ENCODE measurements around the gene PAPPA2. TPM values are rescaled to one million over a fixed set of nuclear protein-coding genes. Genes with fewer than 3 reads are reported as not detected.

PAPPA2 gene
- total and polyA plus RNA-seq, 12 donors, result 0.03 to 0.87 (median 0.10) TPM; not detected in 1

DNA sequence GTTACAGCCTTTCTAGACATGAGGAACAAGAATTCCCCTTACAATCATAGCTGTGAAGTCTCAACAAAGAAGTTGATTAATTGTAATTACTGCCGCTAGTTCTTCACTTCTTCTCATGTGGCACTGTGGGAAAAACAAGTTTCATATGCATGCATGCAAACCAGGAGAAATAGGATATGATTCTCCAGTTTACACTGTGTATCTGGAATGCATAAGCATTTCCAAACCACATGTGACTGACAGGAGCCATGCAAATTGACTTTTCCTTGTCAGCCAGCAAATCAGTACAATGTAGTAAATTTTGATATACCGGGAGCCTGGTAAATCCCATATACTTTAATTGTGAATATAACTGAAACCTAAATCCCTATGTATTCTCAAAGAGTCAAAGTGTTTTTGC, 279.3 kb downstream of the PAPPA2 start:
- no peak overlapping the region for H3K27ac ChIP-seq
- H3K36me3 ChIP-seq (replicated peaks in 1 of 2), result no peaks in the 10 kb centered on the region
- TF ChIP-seq, protein P1, sequence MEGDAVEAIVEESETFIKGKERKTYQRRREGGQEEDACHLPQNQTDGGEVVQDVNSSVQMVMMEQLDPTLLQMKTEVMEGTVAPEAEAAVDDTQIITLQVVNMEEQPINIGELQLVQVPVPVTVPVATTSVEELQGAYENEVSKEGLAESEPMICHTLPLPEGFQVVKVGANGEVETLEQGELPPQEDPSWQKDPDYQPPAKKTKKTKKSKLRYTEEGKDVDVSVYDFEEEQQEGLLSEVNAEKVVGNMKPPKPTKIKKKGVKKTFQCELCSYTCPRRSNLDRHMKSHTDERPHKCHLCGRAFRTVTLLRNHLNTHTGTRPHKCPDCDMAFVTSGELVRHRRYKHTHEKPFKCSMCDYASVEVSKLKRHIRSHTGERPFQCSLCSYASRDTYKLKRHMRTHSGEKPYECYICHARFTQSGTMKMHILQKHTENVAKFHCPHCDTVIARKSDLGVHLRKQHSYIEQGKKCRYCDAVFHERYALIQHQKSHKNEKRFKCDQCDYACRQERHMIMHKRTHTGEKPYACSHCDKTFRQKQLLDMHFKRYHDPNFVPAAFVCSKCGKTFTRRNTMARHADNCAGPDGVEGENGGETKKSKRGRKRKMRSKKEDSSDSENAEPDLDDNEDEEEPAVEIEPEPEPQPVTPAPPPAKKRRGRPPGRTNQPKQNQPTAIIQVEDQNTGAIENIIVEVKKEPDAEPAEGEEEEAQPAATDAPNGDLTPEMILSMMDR (IDR thresholded peaks at IDR 0.05), result no peak
- no peak for TF ChIP-seq POLR2A (IDR thresholded peaks at IDR 0.05)
- WGBS, 4 donors, result 71 to 80% (median 75%) methylated on average over 2 of the region's 2 CpGs
- H3K27me3 ChIP-seq, result no peaks in the 10 kb centered on the region
- no peaks in the 10 kb centered on the region for H3K4me1 ChIP-seq (replicated peaks in 1 of 2)
- no peak overlapping the region for H3K4me3 ChIP-seq
- intact Hi-C loops (cut with DNase I), result no loop called here
- H3K9me3 ChIP-seq (replicated peaks in 1 of 3), result no peaks in the 10 kb centered on the region
- no peak for DNase-seq

DNA sequence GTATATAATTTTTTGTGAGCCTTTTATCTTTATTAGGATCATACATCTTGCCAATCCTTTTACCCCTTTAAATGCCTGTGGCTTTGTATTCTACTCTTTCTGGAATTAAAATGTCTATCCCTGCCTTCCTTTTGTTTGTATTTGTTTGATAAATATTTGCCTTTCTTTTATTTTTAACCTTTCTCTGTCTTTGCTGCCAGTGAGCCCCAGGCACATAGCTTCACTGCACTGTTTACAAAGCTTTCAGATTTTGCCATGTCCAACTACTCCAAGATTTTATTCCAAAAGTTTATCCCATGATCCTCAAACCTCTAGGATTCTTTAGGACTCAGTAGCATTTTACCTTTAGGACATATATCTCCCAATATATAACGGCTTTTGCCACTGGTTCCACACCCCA, 281.2 kb downstream of the PAPPA2 start:
- intact Hi-C loops (cut with DNase I), result no loop called here
- Histone ChIP-seq H3K27me3 (no peaks in the 10 kb centered on the region), H3K4me1 (replicated peaks in 1 of 2) (no peaks in the 10 kb centered on the region), H3K4me3 (no peak overlapping the region), H3K9me3 (replicated peaks in 1 of 3) (no peaks in the 10 kb centered on the region), H3K36me3 (replicated peaks in 1 of 2) (no peaks in the 10 kb centered on the region), H3K27ac (no peak overlapping the region)
- WGBS, 4 donors, result 68 to 85% (median 77%) methylated on average over 1 of the region's 1 CpG
- DNase-seq, result no peak
- TF ChIP-seq, protein P1 (IDR thresholded peaks at IDR 0.05), result no peak
- TF ChIP-seq POLR2A (IDR thresholded peaks at IDR 0.05), result no peak

DNA sequence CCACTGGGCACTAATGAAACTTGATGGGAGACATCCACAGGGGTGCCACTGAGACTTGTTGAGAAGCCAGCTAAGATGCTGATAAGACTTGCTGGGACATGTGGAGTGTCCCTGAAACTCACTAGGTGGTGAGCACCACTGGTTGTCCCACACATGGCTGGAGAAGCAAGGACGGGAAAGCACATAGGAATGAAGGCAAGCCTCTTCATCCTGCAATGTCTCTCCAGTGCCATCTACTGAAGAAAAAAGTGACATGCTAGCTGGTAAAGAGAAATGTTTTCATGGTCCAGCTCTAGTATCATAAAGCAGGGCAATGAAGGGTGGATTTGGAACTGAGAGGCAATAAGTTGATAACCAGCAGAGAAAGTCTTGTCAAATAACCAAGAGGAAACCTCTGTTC, 283.0 kb downstream of the PAPPA2 start:
- Histone ChIP-seq H3K27me3 (no peaks in the 10 kb centered on the region), H3K27ac (no peak overlapping the region), H3K4me1 (replicated peaks in 1 of 2) (no peaks in the 10 kb centered on the region), H3K4me3 (no peak overlapping the region), H3K9me3 (replicated peaks in 1 of 3) (no peaks in the 10 kb centered on the region), H3K36me3 (replicated peaks in 1 of 2) (no peaks in the 10 kb centered on the region)
- intact Hi-C loops (cut with DNase I), result no loop called here
- TF ChIP-seq POLR2A (IDR thresholded peaks at IDR 0.05), result no peak
- TF ChIP-seq, protein P1 (IDR thresholded peaks at IDR 0.05), result no peak
- no peak for DNase-seq
- 51 to 58% (median 53%) methylated on average over 1 of the region's 1 CpG for WGBS, 4 donors

DNA sequence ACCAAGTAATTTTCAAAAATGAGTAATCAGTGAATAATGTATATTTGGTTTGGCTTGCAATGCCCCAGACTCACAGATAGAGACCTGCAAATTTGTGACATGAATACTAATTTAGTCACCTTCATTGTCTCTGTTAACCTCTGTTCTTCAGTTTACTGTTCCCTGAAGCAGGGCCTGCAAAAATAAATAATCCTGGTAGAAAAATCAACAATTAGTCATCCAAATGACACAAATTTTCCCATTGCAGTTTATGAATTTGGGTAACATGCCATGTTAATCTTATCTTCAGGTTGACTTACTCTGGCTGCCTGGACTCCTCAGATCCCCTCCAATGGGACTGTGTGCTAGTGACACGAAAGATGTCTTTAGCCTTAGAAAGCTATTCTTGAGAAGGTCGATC, 289.5 kb downstream of the PAPPA2 start:
- no peak for TF ChIP-seq POLR2A (IDR thresholded peaks at IDR 0.05)
- TF ChIP-seq, protein P1 (IDR thresholded peaks at IDR 0.05), result no peak
- H3K4me3 ChIP-seq, result no peak overlapping the region
- no peaks in the 10 kb centered on the region for H3K27me3 ChIP-seq
- intact Hi-C loops (cut with DNase I), result no loop called here
- H3K4me1 ChIP-seq (replicated peaks in 1 of 2), result no peaks in the 10 kb centered on the region
- 69 to 79% (median 72%) methylated on average over 2 of the region's 2 CpGs for WGBS, 4 donors
- no peak overlapping the region for H3K27ac ChIP-seq
- DNase-seq, result no peak
- no peaks in the 10 kb centered on the region for H3K36me3 ChIP-seq (replicated peaks in 1 of 2)
- H3K9me3 ChIP-seq (replicated peaks in 1 of 3), result no peaks in the 10 kb centered on the region
